Right renal pelvis (tissue), 4 donors: ENCODE data around the gene POLE. TPM values are rescaled to one million over a fixed set of nuclear protein-coding genes. Genes with fewer than 3 reads are reported as not detected.

ENCODE experiments used
- DNase-seq, 4 donors: peaks; one replicate each; pipeline ENCODE4 v3.0.0-alpha.2; 2013; ENCODE audit warnings: low read depth in 4 of 4, low spot score in 3 of 4, missing footprints in 1 of 4
- polyA plus RNA-seq, 4 donors: library from polyadenylated mRNA; unstranded; fragments of 120-200 nt; gene quantifications; one replicate each; pipeline ENCODE4 v1.2.1, GENCODE V29; 2013; ENCODE audit not compliant: insufficient read length in 4 of 4

The POLE gene
- polyA plus RNA-seq, 4 donors: 40.5 to 47.5 (median 45.6) TPM

DNA sequence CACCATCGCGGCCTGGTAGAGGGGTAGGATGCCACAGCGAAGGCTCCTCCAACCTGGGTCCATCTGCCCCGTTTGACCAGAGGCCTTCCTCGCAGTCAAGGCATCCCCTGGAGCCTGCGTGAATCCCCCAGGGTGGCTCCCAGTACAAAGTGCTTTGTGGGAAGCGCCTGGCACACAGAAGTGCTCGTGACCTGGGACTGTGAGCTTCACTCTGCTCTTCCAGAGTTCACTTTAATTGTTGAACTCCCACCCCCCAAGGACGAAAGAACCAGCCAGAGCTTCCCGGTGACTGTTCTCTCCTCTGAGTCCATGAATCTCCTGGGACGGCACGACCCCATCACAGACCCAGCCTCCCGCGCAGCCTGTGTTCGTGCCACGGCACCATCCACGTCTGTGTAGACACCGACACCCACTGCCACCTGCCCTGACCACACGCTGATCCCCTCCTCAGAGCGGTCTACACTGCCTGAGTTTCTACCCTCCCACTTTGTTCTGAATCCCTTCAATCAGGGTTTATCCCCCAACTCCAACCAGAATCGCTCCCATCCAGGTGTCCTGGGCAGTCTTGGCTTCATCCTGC lies 52.6 kb downstream of the POLE start:
- DNase-seq: no peak

GRCh38 chr12:132633901-132634300 lies 53.2 kb downstream of the POLE start:
- no peak for DNase-seq

GRCh38 chr12:132633398-132633797 lies 53.7 kb downstream of the POLE start:
- DNase-seq: no peak

- DNase-seq: no peak
Measured at GRCh38 chr12:132632521-132633228, 54.5 kb downstream of the POLE start.

DNA sequence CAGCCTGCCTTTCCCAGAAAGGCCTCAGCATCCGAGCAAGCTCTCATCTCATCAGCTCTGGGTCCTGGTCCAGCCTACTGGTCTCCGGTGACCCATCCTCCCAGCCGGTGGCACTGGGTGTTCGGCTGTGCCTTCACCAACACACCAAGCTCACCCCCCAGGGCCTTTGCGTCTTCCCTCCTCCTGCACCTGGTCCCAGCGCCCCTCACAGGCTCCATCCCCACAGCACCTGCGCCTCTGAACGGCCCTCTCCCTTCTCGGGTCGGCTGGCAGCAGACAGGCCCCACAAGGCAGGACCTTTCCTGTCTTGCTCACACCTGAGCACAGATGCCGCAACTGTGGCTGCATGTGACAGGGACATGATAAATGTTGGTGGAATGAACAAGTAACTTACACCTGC lies 55.5 kb downstream of the POLE start:
- DNase-seq: no peak

- DNase-seq: no peak
Measured at GRCh38 chr12:132630672-132631071, 56.5 kb downstream of the POLE start.

- DNase-seq: no peak
Measured at GRCh38 chr12:132629330-132629729, 57.8 kb downstream of the POLE start.

DNA sequence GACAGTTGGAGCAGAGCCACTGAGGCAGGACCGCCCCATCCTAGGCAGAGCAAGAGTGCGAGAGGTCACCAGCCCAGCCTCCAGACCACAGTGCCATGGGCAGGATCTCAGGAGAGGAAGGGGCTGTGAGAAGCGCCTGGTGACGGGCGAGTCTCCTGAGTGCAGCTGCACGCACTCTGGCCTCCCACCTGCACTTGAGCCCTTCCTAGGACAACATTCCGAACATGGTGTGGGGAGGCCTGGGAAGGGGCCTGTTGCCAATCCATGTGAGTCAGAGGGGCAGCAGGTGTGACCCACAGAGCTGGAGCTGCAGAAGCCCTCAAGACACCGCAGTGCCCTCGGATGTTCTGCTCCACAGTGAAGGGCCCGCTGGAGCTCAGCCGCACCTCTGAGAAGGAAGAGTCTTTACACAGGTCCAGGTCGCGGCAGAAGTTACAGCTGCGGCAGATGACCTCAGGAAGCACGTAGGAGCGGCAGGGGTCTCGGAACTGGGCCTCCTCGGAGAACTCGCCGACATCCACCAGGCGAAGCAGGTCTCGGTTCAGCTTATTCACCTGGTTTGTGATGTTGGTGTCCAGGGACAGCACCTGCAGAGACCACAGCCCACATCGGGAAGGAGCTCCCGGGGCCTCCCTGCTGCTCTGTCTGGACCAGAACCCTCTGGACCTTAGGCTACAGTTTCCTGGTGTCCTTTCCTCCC lies 61.3 kb downstream of the POLE start:
- no peak for DNase-seq

DNA sequence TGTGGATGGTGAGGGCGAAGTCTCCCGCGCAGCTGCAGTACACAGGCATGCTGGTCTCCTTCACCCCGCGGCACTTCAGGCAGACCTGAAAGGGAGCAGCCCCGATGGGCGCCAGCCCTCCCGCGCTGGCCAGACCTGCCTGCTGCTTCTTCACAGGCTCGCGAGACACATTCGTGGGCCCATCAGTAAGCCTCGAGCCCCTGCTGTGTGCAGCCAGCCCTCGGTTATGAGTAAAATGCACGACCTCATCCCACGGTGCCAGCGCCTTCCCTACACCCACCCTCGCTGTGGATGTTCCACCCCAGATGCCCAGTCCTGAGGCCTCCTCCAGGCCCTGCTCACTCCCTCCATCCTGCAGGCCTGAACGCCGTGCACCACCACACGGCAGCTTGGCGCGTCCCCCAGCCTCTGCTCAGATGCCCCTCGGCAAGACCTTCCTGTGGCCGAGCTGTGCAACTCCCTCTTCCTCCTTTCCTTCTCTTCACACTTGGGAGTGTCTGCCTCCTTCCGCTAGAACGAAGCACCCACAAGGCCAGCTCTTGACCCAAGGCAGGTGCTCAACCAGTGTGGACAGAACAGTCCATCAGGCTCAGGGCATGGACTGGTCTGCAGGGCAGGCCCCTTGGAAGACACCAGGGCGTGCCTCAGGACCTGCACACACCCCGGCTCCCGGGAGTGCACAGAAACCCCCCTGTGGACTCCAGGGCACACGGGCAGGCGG lies 62.1 kb downstream of the POLE start:
- no peak for DNase-seq

DNA sequence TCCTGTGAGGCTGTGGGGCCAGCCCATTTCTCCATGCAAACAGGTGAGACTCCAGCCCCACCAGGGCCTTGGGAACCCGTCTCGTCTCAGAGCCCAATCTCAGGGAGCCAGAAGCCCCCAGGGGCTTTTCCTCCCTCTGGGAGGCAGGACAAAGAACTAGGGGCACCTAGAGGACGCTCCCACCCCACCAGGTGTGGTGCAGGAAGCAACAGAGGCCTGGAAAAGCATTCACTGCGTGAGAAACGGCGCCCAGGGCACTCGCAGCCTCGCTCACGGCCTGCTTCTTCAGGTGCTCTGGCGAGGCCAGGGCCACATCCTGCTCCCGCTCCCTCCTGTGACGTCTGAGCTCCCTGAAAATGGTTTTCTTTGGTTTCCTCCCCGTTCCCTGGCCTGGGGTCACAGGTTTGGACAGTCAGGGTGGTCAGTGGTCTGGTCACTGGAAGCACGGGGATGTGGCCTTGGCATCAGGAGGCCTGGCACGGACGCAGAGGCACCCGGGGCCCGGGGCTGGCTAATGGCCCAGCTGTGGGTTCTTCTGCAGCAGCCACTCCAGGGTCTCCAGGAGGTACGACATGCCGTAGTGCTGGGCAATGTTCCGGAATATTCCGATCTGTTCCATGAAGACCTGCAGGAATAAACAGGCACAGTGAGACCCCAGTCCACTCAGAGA lies 62.8 kb downstream of the POLE start:
- DNase-seq: no peak

DNA sequence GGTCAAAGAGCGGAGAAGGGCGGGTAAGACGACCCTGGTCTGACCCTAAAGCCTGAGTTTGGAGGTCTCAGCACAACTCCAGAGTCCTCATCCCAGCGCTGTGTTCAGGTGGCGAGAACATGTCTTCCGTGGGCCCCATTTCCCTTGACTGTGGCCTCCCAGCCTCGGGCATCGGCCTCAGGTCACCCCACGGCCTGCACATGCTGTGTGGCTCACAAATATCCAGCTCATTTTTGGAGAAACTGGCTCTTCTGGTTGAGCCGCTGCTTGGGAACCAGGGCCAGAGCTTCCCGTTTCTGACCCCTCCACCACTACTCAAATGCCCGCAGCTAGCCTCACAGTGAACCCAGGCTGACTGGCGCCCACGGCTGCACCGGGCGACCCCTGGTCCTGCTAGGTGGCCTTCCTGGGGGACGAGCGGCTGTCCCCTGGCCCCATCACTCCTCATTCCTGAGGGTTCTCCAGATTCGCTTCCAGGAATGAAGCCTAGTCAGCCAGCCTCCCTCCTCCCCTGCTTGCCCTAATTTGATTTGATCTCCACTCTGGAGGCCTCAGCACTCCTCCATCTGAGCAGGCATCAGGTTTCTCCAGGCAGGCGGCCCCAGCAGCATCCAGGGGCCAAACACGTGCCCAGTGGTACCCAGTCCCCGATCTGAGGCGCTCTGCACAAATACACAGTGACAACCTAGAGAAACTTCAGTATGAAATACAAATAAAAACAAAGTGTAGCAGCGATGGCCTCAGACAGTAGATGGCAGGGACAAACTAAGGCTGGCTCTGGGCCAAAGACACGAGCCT lies 63.9 kb downstream of the POLE start:
- DNase-seq: no peak

- peak in 1 of 4 donors; percentile 60 for DNase-seq
Measured at GRCh38 chr12:132622437-132623071, 64.6 kb downstream of the POLE start.

- DNase-seq: no peak
Measured at GRCh38 chr12:132621657-132622435, 65.3 kb downstream of the POLE start.

DNA sequence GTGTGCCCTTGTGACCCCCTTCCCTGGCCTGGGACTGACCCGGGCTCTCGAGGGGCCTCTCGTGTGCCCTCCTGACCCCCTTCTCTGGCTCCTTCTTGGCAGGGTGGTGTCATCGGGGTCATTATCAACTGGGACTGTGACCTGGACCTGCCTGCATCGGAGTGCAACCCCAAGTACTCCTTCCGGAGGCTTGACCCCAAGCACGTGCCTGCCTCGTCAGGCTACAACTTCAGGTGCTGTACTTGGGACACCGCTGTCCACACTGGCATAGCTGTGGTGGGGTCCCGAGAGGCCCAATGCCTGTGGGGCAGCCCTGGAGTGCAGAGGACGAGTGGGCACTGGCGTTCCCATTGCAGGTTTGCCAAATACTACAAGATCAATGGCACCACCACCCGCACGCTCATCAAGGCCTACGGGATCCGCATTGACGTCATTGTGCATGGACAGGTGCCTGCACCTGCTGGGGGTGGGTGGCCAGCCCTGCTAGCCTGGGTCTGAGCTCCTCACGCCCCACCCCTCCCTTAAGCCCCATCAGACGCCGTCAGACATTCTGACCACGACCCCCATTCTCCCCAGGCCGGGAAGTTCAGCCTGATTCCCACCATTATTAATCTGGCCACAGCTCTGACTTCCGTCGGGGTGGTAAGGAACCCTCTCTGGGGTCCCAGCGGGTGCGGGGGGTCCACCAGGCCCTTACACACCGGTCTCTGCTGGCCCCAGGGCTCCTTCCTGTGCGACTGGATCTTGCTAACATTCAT lies 66.1 kb downstream of the POLE start:
- DNase-seq: no peak

GRCh38 chr12:132620113-132620898 lies 66.8 kb downstream of the POLE start:
- no peak for DNase-seq

DNA sequence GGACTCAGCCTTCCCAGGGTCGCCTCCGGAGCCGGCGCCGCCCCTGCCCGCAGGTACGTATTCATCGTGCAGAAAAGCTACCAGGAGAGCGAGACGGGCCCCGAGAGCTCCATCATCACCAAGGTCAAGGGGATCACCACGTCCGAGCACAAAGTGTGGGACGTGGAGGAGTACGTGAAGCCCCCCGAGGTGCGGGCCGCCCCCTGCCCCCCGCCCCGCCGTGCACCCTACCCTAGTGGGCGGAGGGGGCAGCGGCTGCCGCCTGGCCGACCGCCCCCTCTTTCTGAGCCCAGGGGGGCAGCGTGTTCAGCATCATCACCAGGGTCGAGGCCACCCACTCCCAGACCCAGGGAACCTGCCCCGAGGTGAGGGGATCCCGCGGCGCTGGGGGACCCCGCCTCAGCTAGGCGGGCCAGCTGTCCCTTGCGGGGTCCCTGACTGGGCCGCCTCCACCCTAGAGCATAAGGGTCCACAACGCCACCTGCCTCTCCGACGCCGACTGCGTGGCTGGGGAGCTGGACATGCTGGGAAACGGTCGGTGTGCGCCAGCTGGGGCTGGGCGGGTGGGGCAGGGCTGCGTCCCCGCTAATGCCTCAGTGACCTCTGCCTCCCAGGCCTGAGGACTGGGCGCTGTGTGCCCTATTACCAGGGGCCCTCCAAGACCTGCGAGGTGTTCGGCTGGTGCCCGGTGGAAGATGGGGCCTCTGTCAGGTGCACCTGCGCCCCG lies 67.6 kb downstream of the POLE start:
- no peak for DNase-seq

- no peak for DNase-seq
Measured at GRCh38 chr12:132619071-132619385, 68.1 kb downstream of the POLE start.
